GM10248 (cell line): Measurements from ENCODE around the gene G6PC2.

Source experiments
- CTCF ChIA-PET: fragments of 300-600 bp; sonication (Branson Sonifier 250); formaldehyde crosslinking; extraction: SDS; loops from one replicate; lab custom pipeline; 2021; ENCODE audit warnings: antibody characterized with exemption; lab: Yijun Ruan, JAX
- POLR2A ChIA-PET: fragments of 350-650 bp; sonication (Branson Sonifier 250); formaldehyde crosslinking; extraction: SDS; loops from one replicate; lab custom pipeline; 2020; ENCODE audit warnings: antibody characterized with exemption; lab: Yijun Ruan, JAX
- DNase-seq: peaks from one replicate; pipeline ENCODE4 v3.0.0; 2012; ENCODE audit errors: extremely low spot score
- TF ChIP-seq, protein P1 (sequence below): IDR thresholded peaks from 2 replicates; pipeline ENCODE4 v1.5.1; 2012; ENCODE audit warnings: mild to moderate bottlenecking, low read depth; ENCODE audit errors: extremely low read depth, missing control alignments, control extremely low read depth

The G6PC2 gene

DNA sequence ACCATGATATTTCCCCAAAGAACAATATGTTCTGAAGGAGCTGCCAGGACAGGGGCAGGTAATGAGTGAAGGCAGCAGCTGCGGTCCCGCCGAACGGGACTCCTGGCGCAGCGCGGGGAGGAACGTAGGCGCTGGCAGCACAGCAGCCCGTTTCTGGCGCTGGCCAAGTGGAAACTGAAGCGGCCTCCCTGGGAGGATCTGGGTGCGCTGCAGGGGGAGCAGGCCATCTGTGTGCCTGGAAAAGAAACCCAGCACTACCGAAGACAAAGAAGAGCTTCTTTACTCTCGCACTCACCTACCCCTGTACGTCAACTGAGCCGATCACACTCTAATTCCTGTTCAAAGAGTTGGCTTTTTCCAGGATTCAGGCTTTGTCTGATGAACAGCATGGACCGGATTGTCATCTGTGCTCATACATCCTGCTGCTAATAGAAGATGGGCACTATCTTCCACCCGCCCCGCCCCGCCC lies 11.8 kb downstream of the G6PC2 start:
- TF ChIP-seq, protein P1, sequence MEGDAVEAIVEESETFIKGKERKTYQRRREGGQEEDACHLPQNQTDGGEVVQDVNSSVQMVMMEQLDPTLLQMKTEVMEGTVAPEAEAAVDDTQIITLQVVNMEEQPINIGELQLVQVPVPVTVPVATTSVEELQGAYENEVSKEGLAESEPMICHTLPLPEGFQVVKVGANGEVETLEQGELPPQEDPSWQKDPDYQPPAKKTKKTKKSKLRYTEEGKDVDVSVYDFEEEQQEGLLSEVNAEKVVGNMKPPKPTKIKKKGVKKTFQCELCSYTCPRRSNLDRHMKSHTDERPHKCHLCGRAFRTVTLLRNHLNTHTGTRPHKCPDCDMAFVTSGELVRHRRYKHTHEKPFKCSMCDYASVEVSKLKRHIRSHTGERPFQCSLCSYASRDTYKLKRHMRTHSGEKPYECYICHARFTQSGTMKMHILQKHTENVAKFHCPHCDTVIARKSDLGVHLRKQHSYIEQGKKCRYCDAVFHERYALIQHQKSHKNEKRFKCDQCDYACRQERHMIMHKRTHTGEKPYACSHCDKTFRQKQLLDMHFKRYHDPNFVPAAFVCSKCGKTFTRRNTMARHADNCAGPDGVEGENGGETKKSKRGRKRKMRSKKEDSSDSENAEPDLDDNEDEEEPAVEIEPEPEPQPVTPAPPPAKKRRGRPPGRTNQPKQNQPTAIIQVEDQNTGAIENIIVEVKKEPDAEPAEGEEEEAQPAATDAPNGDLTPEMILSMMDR = no peak
- ChIA-PET CTCF (interaction anchor here (0.7 kb wide), 1 partner anchor 567 kb away, joined by 3 read pairs; no protein-coding TSS in a partner anchor), POLR2A (no interaction called here)
- no peak for DNase-seq

DNA sequence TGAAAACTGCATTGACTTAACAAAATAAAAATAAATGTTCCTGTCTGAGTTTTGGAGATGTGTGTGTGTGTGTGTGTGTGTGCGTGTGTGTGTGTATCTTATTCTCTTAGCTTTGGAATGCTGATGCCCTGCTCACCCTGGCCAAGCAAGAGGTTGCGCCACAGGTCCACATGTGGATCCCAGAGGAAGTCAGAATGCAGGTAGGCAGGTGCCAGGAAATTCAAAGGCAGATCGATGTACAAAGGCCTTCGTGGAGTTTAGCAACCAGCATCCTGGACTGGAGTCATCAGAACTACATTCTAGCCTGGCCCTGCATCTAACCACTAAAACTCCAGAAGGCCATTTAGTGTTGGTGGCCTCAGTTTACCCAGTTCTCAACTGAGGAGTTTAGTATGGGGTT lies 12.4 kb downstream of the G6PC2 start:
- no peak for DNase-seq
- POLR2A ChIA-PET = no interaction called here
- TF ChIP-seq, protein P1 = no peak
- CTCF ChIA-PET = no interaction called here

DNA sequence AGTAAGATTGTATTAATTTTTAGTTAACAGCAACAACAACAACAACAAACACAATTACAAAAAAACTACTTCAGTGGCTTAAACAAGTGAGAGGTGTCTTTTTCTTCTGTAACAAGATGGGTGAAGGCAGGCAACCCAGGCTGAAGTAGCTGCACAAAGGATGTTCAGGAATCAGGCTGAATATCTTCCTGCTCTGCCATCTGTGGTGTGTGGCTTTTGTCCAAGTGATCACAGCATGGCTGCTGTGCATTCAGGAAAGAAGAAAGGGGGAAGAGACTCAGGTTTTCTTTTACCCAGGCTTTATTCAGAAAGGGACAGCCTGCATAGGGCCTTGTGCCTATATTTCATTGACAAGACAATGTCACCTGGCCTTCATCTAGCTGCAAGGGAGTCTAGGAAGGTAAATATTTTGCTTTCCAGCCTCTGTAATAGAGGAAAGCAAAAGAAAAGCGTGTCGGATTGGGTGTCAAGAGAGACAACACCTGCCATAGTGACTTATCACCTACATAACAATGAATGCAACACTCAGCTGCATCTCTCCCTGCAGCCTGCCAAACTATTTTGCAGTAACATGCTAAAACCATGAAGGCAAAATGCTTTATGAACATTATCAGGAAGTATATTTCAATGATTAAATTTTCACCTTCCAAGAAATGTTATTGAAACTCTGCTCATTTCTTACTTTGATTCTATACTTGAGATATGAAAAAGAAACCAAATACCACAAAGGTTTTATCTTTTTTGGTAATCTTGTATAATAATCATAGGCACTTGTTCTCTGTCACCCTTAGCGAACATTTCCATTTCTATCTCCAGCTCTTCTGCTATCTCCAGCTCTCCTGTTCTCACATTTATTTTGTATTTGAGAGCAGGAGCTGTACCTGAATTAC lies 14.6 kb downstream of the G6PC2 start:
- DNase-seq = no peak
- POLR2A ChIA-PET = no interaction called here
- TF ChIP-seq, protein P1 = no peak
- CTCF ChIA-PET = interaction anchor here (0.9 to 1.4 kb wide), 2 partner anchors 24 to 195 kb away, joined by 3 read pairs; no protein-coding TSS in a partner anchor

DNA sequence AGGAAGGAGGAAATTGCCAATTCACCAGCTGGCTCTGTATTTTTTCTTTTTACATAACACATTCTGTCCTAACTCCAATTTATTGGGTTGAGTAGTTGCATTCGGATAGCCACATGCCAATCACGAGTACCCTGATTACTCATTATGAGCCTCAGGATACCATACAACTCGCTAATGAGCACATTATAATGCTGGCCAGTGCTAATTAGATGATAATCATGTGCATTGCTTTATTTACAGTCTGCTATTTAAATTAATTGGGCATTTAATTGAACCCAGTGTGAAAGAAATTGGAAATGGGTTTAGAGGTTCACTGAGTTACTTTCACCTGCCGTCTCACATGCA lies 15.2 kb downstream of the G6PC2 start:
- TF ChIP-seq, protein P1 = no peak
- no peak for DNase-seq
- POLR2A ChIA-PET = no interaction called here
- CTCF ChIA-PET = interaction anchor here (0.9 kb wide), 1 partner anchor 195 kb away, joined by 3 read pairs; no protein-coding TSS in a partner anchor

DNA sequence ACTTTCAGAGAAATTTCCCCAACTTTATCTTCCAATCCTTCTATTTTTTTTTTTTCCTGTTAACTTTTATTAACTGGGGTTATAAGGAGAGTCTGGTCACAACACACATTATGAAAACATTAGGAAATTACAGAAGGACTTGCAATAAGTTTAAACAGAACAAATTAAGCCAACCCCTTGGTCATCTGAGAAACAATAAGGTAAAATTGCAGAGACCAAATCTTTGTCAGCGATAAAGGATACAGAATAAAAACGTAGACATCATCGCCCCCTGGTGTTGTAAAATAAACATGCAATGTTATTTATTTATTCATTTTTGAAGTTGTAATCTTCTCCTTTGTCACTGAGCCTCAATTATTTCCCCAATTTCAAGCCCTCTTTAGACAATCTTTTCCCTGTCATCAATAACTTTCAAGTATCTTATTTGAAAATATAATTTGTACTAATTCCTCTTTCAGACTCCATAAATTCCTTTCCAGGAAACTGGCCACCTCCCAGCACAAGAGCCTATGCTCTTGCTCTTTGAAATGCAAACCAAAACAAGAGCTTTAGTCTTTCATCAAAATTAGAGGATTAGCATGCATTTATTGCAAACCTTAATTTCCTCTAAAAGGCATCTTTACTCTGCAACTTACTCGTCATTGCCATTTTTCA lies 19.5 kb downstream of the G6PC2 start:
- TF ChIP-seq, protein P1 = peak; percentile 51
- ChIA-PET CTCF (interaction anchor here (0.6 to 5.8 kb wide), 14 partner anchors 9 to 802 kb away, joined by 3 to 50 read pairs (median 4); no protein-coding TSS in a partner anchor), POLR2A (no interaction called here)
- DNase-seq = peak; percentile 38

DNA sequence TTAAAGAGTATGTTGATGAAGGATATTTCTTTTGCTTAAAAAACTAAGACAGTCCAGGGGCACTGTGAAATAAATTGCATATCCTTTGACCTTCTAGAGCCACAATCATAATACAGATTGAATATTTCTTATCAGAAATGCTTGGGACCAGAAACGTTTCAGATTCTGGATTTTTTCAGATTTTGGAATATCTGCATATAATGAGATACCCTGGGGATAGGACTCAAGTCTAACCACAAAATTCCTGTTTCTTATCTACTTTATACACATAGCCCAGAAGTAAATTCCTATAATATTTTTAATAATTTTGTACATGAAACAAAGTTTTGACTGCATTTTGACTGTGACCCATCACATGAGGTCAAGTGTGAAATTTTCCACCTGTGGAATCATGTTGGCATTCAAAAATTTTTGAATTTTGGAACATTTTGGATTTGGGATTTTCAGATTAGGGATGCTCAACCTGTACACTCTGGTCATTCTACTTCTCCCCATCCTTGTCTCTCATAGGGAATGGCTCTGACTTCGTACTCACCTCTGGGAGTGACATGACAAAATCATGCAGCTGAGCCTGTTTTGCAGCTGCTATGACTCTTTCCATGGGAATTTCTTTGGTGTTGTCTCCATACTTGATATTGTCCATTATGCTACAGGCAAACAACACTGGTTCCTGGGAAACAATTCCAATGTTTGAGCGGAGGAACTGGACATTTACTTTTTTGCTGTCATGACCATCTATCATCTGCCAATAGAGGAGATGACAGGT lies 25.7 kb downstream of the G6PC2 start:
- POLR2A ChIA-PET = no interaction called here
- TF ChIP-seq, protein P1 = no peak
- CTCF ChIA-PET = interaction anchor here (1.4 kb wide), 1 partner anchor 9 kb away, joined by 4 read pairs; no protein-coding TSS in a partner anchor
- no peak for DNase-seq
